A549 (cell line): Measurements from ENCODE around the gene ERCC2. TPM values are rescaled to one million over a fixed set of nuclear protein-coding genes. Genes with fewer than 3 reads are reported as not detected.
"Not testable (repeated sequence)": the region's sequence is repeated elsewhere in the genome, so short reads cannot be mapped to it uniquely, and the experiment has no call there.

Experiments used
- ATAC-seq, 2 experiments: fragments of 200-7000 bp in 1 of 2; fragments of >200 bp in 1 of 2; cut with Nextera tagmentation in 1 of 2; cut with Tn5 transposase in 1 of 2; 3 replicates each; pipeline versions ENCODE4 v1.8.0 to v1.9.1; 2018 to 2020; ENCODE audit warnings: mild to moderate bottlenecking in 1 of 2, moderate library complexity in 1 of 2
- CTCF ChIA-PET: fragments of 300-600 bp; sonication (Branson Sonifier 250); formaldehyde crosslinking; extraction: SDS; loops from one replicate; lab custom pipeline; 2021; ENCODE audit warnings: antibody characterized with exemption, inconsistent platforms; lab: Yijun Ruan, JAX
- POLR2A ChIA-PET: fragments of 350-600 bp; formaldehyde crosslinking; extraction: SDS; loops from one replicate; lab custom pipeline; 2021; ENCODE audit warnings: antibody characterized with exemption, inconsistent platforms; lab: Yijun Ruan, JAX
- DNase-seq, 2 experiments: peaks; one replicate each; pipeline versions ENCODE4 v3.0.0 to v3.0.0-alpha.2; 2011 to 2016; ENCODE audit warnings: low read depth in 1 of 2, low spot score in 1 of 2
- FAIRE-seq: peaks from 2 replicates; lab custom pipeline; 2011; peaks lifted over from hg19 to GRCh38; lab: Jason Lieb, UNC
- H3K27ac ChIP-seq, 2 experiments: fragments of >200 bp; sonication (Bioruptor Twin); formaldehyde crosslinking; 3 replicates each; pipeline ENCODE4 v1.5.1; 2016 to 2017
- H3K4me1 ChIP-seq: fragments of >200 bp; sonication (Bioruptor Twin); formaldehyde crosslinking; 3 replicates; pipeline ENCODE4 v1.6.1; 2016
- H3K4me2 ChIP-seq: fragments of >200 bp; sonication (Bioruptor Twin); formaldehyde crosslinking; 3 replicates; pipeline ENCODE4 v1.6.1; 2016
- H3K4me3 ChIP-seq: fragments of >200 bp; sonication (Bioruptor Twin); formaldehyde crosslinking; 3 replicates; pipeline ENCODE4 v1.5.1; 2016
- H3K9me3 ChIP-seq: fragments of >200 bp; sonication (Bioruptor Twin); formaldehyde crosslinking; 3 replicates; pipeline ENCODE4 v1.6.1; 2016
- CBX2 ChIP-seq: fragments of 200-600 bp; sonication (generic); IDR thresholded peaks from 2 replicates; pipeline ENCODE4 v1.6.1; 2016; ENCODE audit warnings: low read depth, mild to moderate bottlenecking, borderline replicate concordance
- E2F6 ChIP-seq: IDR thresholded peaks from 2 replicates; pipeline ENCODE4 v1.6.1; 2012; ENCODE audit warnings: low read depth, borderline replicate concordance
- EHF ChIP-seq: fragments of 250-450 bp; sonication (Bioruptor Pico); IDR thresholded peaks from 2 replicates; pipeline ENCODE4 v1.5.0; 2020; ENCODE audit warnings: mild to moderate bottlenecking
- EHMT2 ChIP-seq: fragments of 200-600 bp; sonication (generic); IDR thresholded peaks from 2 replicates; pipeline ENCODE4 v1.6.1; 2016; ENCODE audit warnings: antibody characterized with exemption, low read depth, mild to moderate bottlenecking, moderate library complexity
- ELK1 ChIP-seq: fragments of 150-350 bp; IDR thresholded peaks from 2 replicates; pipeline ENCODE4 v1.6.1; 2014; ENCODE audit warnings: low read depth, mild to moderate bottlenecking, low read length
- ESRRA ChIP-seq: fragments of 150-350 bp; IDR thresholded peaks from 2 replicates; pipeline ENCODE4 v1.6.1; 2014; ENCODE audit warnings: mild to moderate bottlenecking, low read length, borderline replicate concordance
- FOSL2 ChIP-seq, 2 experiments: fragments of 450-650 bp in 1 of 2; fragments of >200 bp in 1 of 2; sonication (Bioruptor Twin) in 1 of 2; formaldehyde crosslinking; IDR thresholded peaks; 2 replicates each; pipeline versions ENCODE4 v1.5.0 to v1.6.1; 2016 to 2020; ENCODE audit warnings: mild to moderate bottlenecking in 1 of 2, moderate library complexity in 1 of 2
- FOXS1 ChIP-seq: fragments of 250-450 bp; sonication (Bioruptor Pico); IDR thresholded peaks from 2 replicates; pipeline ENCODE4 v1.5.0; 2020; ENCODE audit warnings: mild to moderate bottlenecking, moderate library complexity
- GATA3 ChIP-seq: IDR thresholded peaks from 2 replicates; pipeline ENCODE4 v1.6.1; 2012; ENCODE audit warnings: borderline replicate concordance
- HDAC2 ChIP-seq: fragments of 200-600 bp; sonication (generic); IDR thresholded peaks from 2 replicates; pipeline ENCODE4 v1.6.1; 2016
- HES2 ChIP-seq: fragments of >200 bp; sonication (Bioruptor Twin); formaldehyde crosslinking; IDR thresholded peaks from 2 replicates; pipeline ENCODE4 v1.6.1; 2016
- HOXA7 ChIP-seq: fragments of 250-450 bp; sonication (Bioruptor Pico); IDR thresholded peaks from 2 replicates; pipeline ENCODE4 v1.5.0; 2020; ENCODE audit warnings: mild to moderate bottlenecking, moderate library complexity
- JUN ChIP-seq, 2 experiments: fragments of >200 bp; sonication (Bioruptor Twin); formaldehyde crosslinking; IDR thresholded peaks; 2 replicates in 1 of 2; 3 replicates in 1 of 2; pipeline ENCODE4 v1.6.1; 2016 to 2017
- KDM1A ChIP-seq: fragments of 200-600 bp; sonication (generic); IDR thresholded peaks from 2 replicates; pipeline ENCODE4 v1.6.1; 2016; ENCODE audit warnings: low read depth, mild to moderate bottlenecking
- MAX ChIP-seq: IDR thresholded peaks from 2 replicates; pipeline ENCODE4 v1.6.1; 2012
- MAZ ChIP-seq: fragments of 150-350 bp; IDR thresholded peaks from 2 replicates; pipeline ENCODE4 v1.6.1; 2014; ENCODE audit warnings: antibody characterized with exemption, low read depth, low read length, borderline replicate concordance
- MYC ChIP-seq: IDR thresholded peaks from 2 replicates; pipeline ENCODE4 v1.6.1; 2012; ENCODE audit warnings: mild to moderate bottlenecking, inconsistent platforms, low read length, improper control_type of control experiment, borderline replicate concordance
- NFE2L2 ChIP-seq: fragments of 150-350 bp; conservative IDR thresholded peaks from 2 replicates; pipeline ENCODE4 v1.6.1; 2014; ENCODE audit warnings: low read length
- PBX3 ChIP-seq: IDR thresholded peaks from 2 replicates; pipeline ENCODE4 v1.6.1; 2012
- PHF8 ChIP-seq: fragments of 200-600 bp; sonication (generic); IDR thresholded peaks from 2 replicates; pipeline ENCODE4 v1.6.1; 2016; ENCODE audit warnings: low read depth, mild to moderate bottlenecking, antibody characterized with exemption, moderate library complexity, borderline replicate concordance
- POLR2A ChIP-seq: IDR thresholded peaks from 2 replicates; pipeline ENCODE4 v1.6.1; 2012; ENCODE audit warnings: mild to moderate bottlenecking, low read length
- RAD21 ChIP-seq, 2 experiments: fragments of >200 bp in 1 of 2; sonication (Bioruptor Twin) in 1 of 2; formaldehyde crosslinking in 1 of 2; IDR thresholded peaks in 1 of 2; conservative IDR thresholded peaks in 1 of 2; 2 replicates in 1 of 2; 3 replicates in 1 of 2; pipeline ENCODE4 v1.6.1; 2012 to 2018; ENCODE audit warnings: inconsistent platforms in 1 of 2
- RARB ChIP-seq: fragments of 250-450 bp; sonication (Bioruptor Pico); IDR thresholded peaks from 2 replicates; pipeline ENCODE4 v1.8.0; 2021; ENCODE audit warnings: mild to moderate bottlenecking, moderate library complexity
- RNF2 ChIP-seq: fragments of 200-600 bp; sonication (generic); IDR thresholded peaks from 2 replicates; pipeline ENCODE4 v1.6.1; 2016; ENCODE audit warnings: low read depth, mild to moderate bottlenecking, antibody characterized with exemption, moderate library complexity, borderline replicate concordance
- SMC3 ChIP-seq: fragments of >200 bp; sonication (Bioruptor Twin); formaldehyde crosslinking; IDR thresholded peaks from 3 replicates; pipeline ENCODE4 v1.6.1; 2018; ENCODE audit warnings: inconsistent platforms
- SREBF2 ChIP-seq: fragments of 450-650 bp; IDR thresholded peaks from 2 replicates; pipeline ENCODE4 v1.6.1; 2014; ENCODE audit warnings: mild to moderate bottlenecking, moderate library complexity
- ZFP36 ChIP-seq: fragments of 450-650 bp; IDR thresholded peaks from 2 replicates; pipeline ENCODE4 v1.6.1; 2014; ENCODE audit warnings: borderline replicate concordance; ENCODE audit not compliant: partially characterized antibody
- ZSCAN20 ChIP-seq: fragments of 250-450 bp; sonication (Bioruptor Pico); IDR thresholded peaks from 2 replicates; pipeline ENCODE4 v1.8.0; 2022; ENCODE audit warnings: mild to moderate bottlenecking, moderate library complexity
- WGBS: methylation state at CpG from one replicate; pipeline ENCODE4 v1.1.6; 2017; ENCODE audit errors: missing lambda C conversion rate; 5-methylcytosine and 5-hydroxymethylcytosine counted together
- polyA plus RNA-seq, 4 experiments: library from polyadenylated mRNA; depleted of rRNA in 3 of 4; stranded (reverse); fragments of >200 nt; fragmentation: RNase III in 1 of 4; extraction: RNeasy Plus Mini Kit Qiagen cat#74134 plus additional on column Dnase treatment in 1 of 4; gene quantifications; 2 replicates in 3 of 4; 3 replicates in 1 of 4; pipeline ENCODE4 v1.2.3, GENCODE V29; 2011 to 2017

ERCC2 gene
- polyA plus RNA-seq, 2 of the 4 experiments (the other 2 are of a cell fraction), result 12.9 to 19.8 TPM

- TF ChIP-seq E2F6, result no peak
- TF ChIP-seq EHF (CRISPR knock-in tag), result no peak
- TF ChIP-seq SMC3, result no peak
- TF ChIP-seq ESRRA, result no peak
Observed at GRCh38 chr19:45311621-45312020, 58.8 kb downstream of the ERCC2 start (continued).

GRCh38 chr19:45309322-45309721, 61.1 kb downstream of the ERCC2 start:
- FAIRE-seq, POLR2A ChIA-PET, H3K4me1 ChIP-seq, H3K9me3 ChIP-seq, CTCF ChIA-PET, H3K4me2 ChIP-seq, H3K27ac ChIP-seq, ATAC-seq, H3K4me3 ChIP-seq, DNase-seq: not testable (repeated sequence)
- 86% methylated on average over 7 of the region's 8 CpGs for WGBS

GRCh38 chr19:45307361-45307760, 63.0 kb downstream of the ERCC2 start:
- 93% methylated on average over 17 of the region's 19 CpGs for WGBS
- DNase-seq (no peak), FAIRE-seq (no peak), ATAC-seq (no peak)
- H3K27ac ChIP-seq, result no peak overlapping the region
- no peak overlapping the region for H3K4me2 ChIP-seq
- H3K4me1 ChIP-seq, result no peaks in the 10 kb centered on the region
- no peaks in the 10 kb centered on the region for H3K9me3 ChIP-seq
- no peak overlapping the region for H3K4me3 ChIP-seq
- TF ChIP-seq RARB (CRISPR knock-in tag) (no peak), SMC3 (no peak), CBX2 (no peak), ZSCAN20 (CRISPR knock-in tag) (no peak), HOXA7 (CRISPR knock-in tag) (no peak), ESRRA (no peak), NFE2L2 (no peak), FOXS1 (CRISPR knock-in tag) (no peak), HES2 (no peak)
- CTCF ChIA-PET, result interaction anchor here (1.1 kb wide), 1 partner anchor 16 kb away, joined by 3 read pairs; no protein-coding TSS in a partner anchor
- POLR2A ChIA-PET, result no interaction called here

GRCh38 chr19:45306518-45307027, 63.8 kb downstream of the ERCC2 start:
- no peak overlapping the region for H3K4me2 ChIP-seq
- CTCF ChIA-PET, result interaction anchor here (0.6 kb wide), 1 partner anchor 13 kb away, joined by 3 read pairs; no protein-coding TSS in a partner anchor
- H3K4me3 ChIP-seq, result no peak overlapping the region
- H3K9me3 ChIP-seq, result no peaks in the 10 kb centered on the region
- DNase-seq, result no peak
- POLR2A ChIA-PET, result no interaction called here
- WGBS, result 89% methylated on average over 18 of the region's 18 CpGs
- no peak overlapping the region for H3K27ac ChIP-seq
- no peaks in the 10 kb centered on the region for H3K4me1 ChIP-seq
- ATAC-seq, result no peak
- no peak for TF ChIP-seq SREBF2
- TF ChIP-seq RNF2, result no peak
- no peak for TF ChIP-seq EHMT2
- TF ChIP-seq PHF8, result no peak
- TF ChIP-seq KDM1A, result no peak
- TF ChIP-seq ESRRA, result no peak
- TF ChIP-seq PBX3, result no peak
- TF ChIP-seq GATA3, result no peak
- no peak for TF ChIP-seq MAZ
- TF ChIP-seq JUN (IDR thresholded peaks at IDR 0.05), result no peak
- no peak for TF ChIP-seq ELK1
- no peak for TF ChIP-seq MYC
- TF ChIP-seq POLR2A, result no peak
- no peak for TF ChIP-seq HDAC2
- no peak for TF ChIP-seq FOSL2 (IDR thresholded peaks at IDR 0.05)
- no peak for TF ChIP-seq FOSL2 (CRISPR knock-in tag; IDR thresholded peaks at IDR 0.05)
- no peak for TF ChIP-seq ZFP36
- TF ChIP-seq CBX2, result no peak
- no peak for TF ChIP-seq RAD21 (conservative IDR thresholded peaks at IDR 0.05 in 1 of 2, IDR thresholded peaks at IDR 0.05 in 1 of 2)
- TF ChIP-seq MAX, result no peak
- FAIRE-seq, result no peak
